ENCODE results near the gene CACNB1. TPM values are rescaled to one million over a fixed set of nuclear protein-coding genes. Genes with fewer than 3 reads are reported as not detected.

The CACNB1 gene
- total and polyA plus RNA-seq, 2 of the 4 experiments (the other 2 are of a cell fraction), result 2.5 to 8.6 TPM

DNA sequence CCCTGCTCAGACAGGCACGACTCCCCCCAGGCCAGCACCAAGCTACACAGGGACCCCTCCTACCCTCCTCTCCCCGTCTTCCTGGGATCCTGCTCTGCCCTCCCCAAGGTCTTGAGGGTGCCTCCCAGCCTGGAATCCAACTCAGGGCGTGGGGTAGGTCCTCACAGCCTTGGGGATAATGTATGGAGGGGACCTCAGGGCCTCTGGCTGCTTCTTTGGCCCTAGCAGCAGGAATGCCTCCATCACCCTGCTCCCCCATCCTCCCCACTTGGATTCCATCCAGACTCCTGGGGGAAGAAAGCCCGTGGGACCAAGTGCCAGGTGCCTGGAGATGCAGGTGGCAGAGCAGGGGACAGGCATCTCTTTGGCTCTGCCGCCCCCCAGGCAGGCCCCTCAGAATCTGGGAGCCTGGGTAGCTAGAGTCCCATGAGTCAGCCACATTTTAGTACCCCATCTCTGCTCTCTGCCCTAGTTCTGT lies 39.0 kb upstream of the CACNB1 start:
- ATAC-seq (ENCODE audit: low read depth) (no peak), DNase-seq (no peak)
- H3K4ac ChIP-seq (ENCODE audit: low read depth, low read length), result no peak overlapping the region
- H3K18ac ChIP-seq (ENCODE audit: low read depth, low read length), result no peak overlapping the region
- no peak overlapping the region for H2BK120ac ChIP-seq (ENCODE audit: low read depth, low read length)
- H4K20me1 ChIP-seq (ENCODE audit: insufficient read depth, low read length), result no peaks in the 10 kb centered on the region
- TF ChIP-seq, protein P1, sequence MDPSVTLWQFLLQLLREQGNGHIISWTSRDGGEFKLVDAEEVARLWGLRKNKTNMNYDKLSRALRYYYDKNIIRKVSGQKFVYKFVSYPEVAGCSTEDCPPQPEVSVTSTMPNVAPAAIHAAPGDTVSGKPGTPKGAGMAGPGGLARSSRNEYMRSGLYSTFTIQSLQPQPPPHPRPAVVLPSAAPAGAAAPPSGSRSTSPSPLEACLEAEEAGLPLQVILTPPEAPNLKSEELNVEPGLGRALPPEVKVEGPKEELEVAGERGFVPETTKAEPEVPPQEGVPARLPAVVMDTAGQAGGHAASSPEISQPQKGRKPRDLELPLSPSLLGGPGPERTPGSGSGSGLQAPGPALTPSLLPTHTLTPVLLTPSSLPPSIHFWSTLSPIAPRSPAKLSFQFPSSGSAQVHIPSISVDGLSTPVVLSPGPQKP (IDR thresholded peaks at IDR 0.05; ENCODE audit: borderline replicate concordance, low read depth, low read length), result no peak
- no peak overlapping the region for H2AK9ac ChIP-seq (replicated peaks; ENCODE audit: low read depth, low read length, poor library complexity)
- no peak overlapping the region for H3K9ac ChIP-seq (ENCODE audit: low read depth, low read length)
- H3K4me3 ChIP-seq (ENCODE audit: insufficient read depth, low read depth, low read length), result no peak overlapping the region
- no TSS peak for BruUV-seq (replicated peaks)
- H3K9me3 ChIP-seq (ENCODE audit: control insufficient read depth, insufficient read depth, low read length), result no peaks in the 10 kb centered on the region
- no peak overlapping the region for H2BK5ac ChIP-seq (ENCODE audit: low read depth, low read length, poor library complexity, severe bottlenecking)
- H3K9me1 ChIP-seq (ENCODE audit: insufficient read depth, low read length), result no peaks in the 10 kb centered on the region
- no peak overlapping the region for H2BK20ac ChIP-seq (ENCODE audit: low read depth, low read length)
- H3K27me3 ChIP-seq (ENCODE audit: control insufficient read depth, insufficient read depth, low read length), result peaks cover 6% of the 10 kb centered on the region
- H3K4me1 ChIP-seq (ENCODE audit: control insufficient read depth, insufficient read depth, low read length), result peaks cover 3% of the 10 kb centered on the region; the same call in 1 of the 2 replicates
- no peak overlapping the region for H3K4me2 ChIP-seq (ENCODE audit: low read depth, low read length)
- H2BK15ac ChIP-seq (ENCODE audit: low read depth, low read length), result no peak overlapping the region
- H3K14ac ChIP-seq (replicated peaks; ENCODE audit: low read depth, low read length), result no peak overlapping the region
- no peak overlapping the region for H2AK5ac ChIP-seq (ENCODE audit: low read depth, low read length)
- no peak overlapping the region for H3K23ac ChIP-seq (ENCODE audit: low read depth, low read length)
- no peaks in the 10 kb centered on the region for H3K79me1 ChIP-seq (ENCODE audit: low read depth in 1 of 2, low read length in 2 of 2)
- ChIA-PET POLR2A (ENCODE audit: unreplicated experiment) (interaction anchor here (0.6 kb wide), 1 partner anchor 87 kb away, joined by 11 read pairs; no protein-coding TSS in a partner anchor), CTCF (interaction anchor here (0.6 to 1.5 kb wide), 6 partner anchors 8 to 253 kb away, joined by 3 to 7 read pairs (median 3); no protein-coding TSS in a partner anchor)
- no peak overlapping the region for H3K27ac ChIP-seq (ENCODE audit: insufficient read depth, low read length)
- H2AFZ ChIP-seq (replicated peaks; ENCODE audit: low read length, poor library complexity), result no peak overlapping the region
- H3K56ac ChIP-seq (ENCODE audit: extremely low read depth, insufficient read depth, low read length), result no peak overlapping the region
- no CpG with 5 or more reads among the region's 5 CpGs for WGBS, 2 experiments (ENCODE audit: extremely low coverage in 2 of 2, insufficient read length in 1 of 2)
- no peak overlapping the region for H4K5ac ChIP-seq (ENCODE audit: low read depth, low read length)
- in situ Hi-C loops (cut with MboI; ENCODE audit: low sequenced_read_pairs), result no loop called here
- intact Hi-C loops (cut with micrococcal nuclease), result loop anchor here (10.0 kb wide), 1 partner anchor 172 kb away; no protein-coding TSS in a partner anchor
- dilution Hi-C loops (cut with HindIII; ENCODE audit: low sequenced_read_pairs, unreplicated experiment), result no loop called here
- H4K91ac ChIP-seq (ENCODE audit: insufficient read depth, low read depth, low read length), result no peak overlapping the region
- H4K8ac ChIP-seq (ENCODE audit: low read depth in 2 of 2, low read length in 2 of 2), result no peak overlapping the region
- H3K36me3 ChIP-seq (ENCODE audit: control insufficient read depth, insufficient read depth, low read length), result no peaks in the 10 kb centered on the region

Data from IMR-90 (cell line).